Progenitor cell of endocrine pancreas (in vitro differentiated cells): ENCODE data around the gene CASQ1. TPM values are rescaled to one million over a fixed set of nuclear protein-coding genes. Genes with fewer than 3 reads are reported as not detected.

Experiments
- DNase-seq: peaks from one replicate; pipeline ENCODE4 v3.0.0; 2021; ENCODE audit warnings: low spot score; ENCODE audit not compliant: unreplicated experiment
- H3K27ac Mint-ChIP-seq: 2 replicates; pipeline ENCODE4 v1.8.0; 2021; ENCODE audit warnings: mild to moderate bottlenecking, moderate library complexity, mixed read lengths
- H3K27me3 Mint-ChIP-seq: 2 replicates; pipeline ENCODE4 v1.8.0; 2021; ENCODE audit warnings: mixed read lengths
- H3K36me3 Mint-ChIP-seq: 2 replicates; pipeline ENCODE4 v1.8.0; 2022; ENCODE audit warnings: mixed read lengths; ENCODE audit not compliant: insufficient read depth
- H3K4me1 Mint-ChIP-seq: 2 replicates; pipeline ENCODE4 v1.8.0; 2021; ENCODE audit warnings: low read depth, mixed read lengths
- H3K4me3 Mint-ChIP-seq: 2 replicates; pipeline ENCODE4 v1.8.0; 2021; ENCODE audit warnings: low read depth, mild to moderate bottlenecking, moderate library complexity, mixed read lengths
- H3K9me3 Mint-ChIP-seq: 2 replicates; pipeline ENCODE4 v1.8.0; 2021; ENCODE audit warnings: low read depth, mixed read lengths
- CTCF ChIP-seq: fragments of 200-600 bp; sonication (generic); IDR thresholded peaks from one replicate; pipeline ENCODE4 v1.5.0; 2021; ENCODE audit warnings: antibody characterized with exemption, mild to moderate bottlenecking; ENCODE audit not compliant: unreplicated experiment
- long read RNA-seq: library from polyadenylated mRNA; unstranded; transcript quantifications from one replicate; pipeline ENCODE4 v2.0.0, GENCODE V29; 2020
- total RNA-seq: library from RNA; stranded (reverse); gene quantifications from 2 replicates; pipeline ENCODE4 v1.2.1, GENCODE V29; 2021

CASQ1 gene
- total RNA-seq = not detected in 2 replicates
- long read RNA-seq = 0 reads

GRCh38 chr1:160189649-160190625 is at the start of gene CASQ1:
Gene CASQ1, plus strand, starts transcription at chr1:160190575. Its CDS starts 177 bp downstream, at chr1:160190752.
- H3K27ac Mint-ChIP-seq = no peak within 1 kb of the TSS
- H3K9me3 Mint-ChIP-seq = no peaks in the 10 kb centered on the region
- H3K4me3 Mint-ChIP-seq = no peak within 1 kb of the TSS
- no peak for TF ChIP-seq CTCF
- H3K36me3 Mint-ChIP-seq = no peaks in the 10 kb centered on the region
- no peak for DNase-seq
- peaks cover 3% of the 10 kb centered on the region for H3K27me3 Mint-ChIP-seq
- H3K4me1 Mint-ChIP-seq = no peaks in the 10 kb centered on the region

GRCh38 chr1:160143695-160144094 is 46.7 kb upstream of the CASQ1 start:
- TF ChIP-seq CTCF = no peak
- no peaks in the 10 kb centered on the region for H3K9me3 Mint-ChIP-seq
- H3K36me3 Mint-ChIP-seq = no peaks in the 10 kb centered on the region
- no peak overlapping the region for H3K27ac Mint-ChIP-seq
- no peaks in the 10 kb centered on the region for H3K4me1 Mint-ChIP-seq
- H3K4me3 Mint-ChIP-seq = no peak overlapping the region
- peaks cover 14% of the 10 kb centered on the region for H3K27me3 Mint-ChIP-seq
- no peak for DNase-seq

GRCh38 chr1:160144921-160145320 is 45.5 kb upstream of the CASQ1 start:
- Mint-ChIP-seq H3K27me3 (peaks cover 9% of the 10 kb centered on the region), H3K4me1 (no peaks in the 10 kb centered on the region), H3K9me3 (no peaks in the 10 kb centered on the region), H3K36me3 (no peaks in the 10 kb centered on the region), H3K4me3 (no peak overlapping the region), H3K27ac (peak overlapping the region; percentile 10)
- no peak for TF ChIP-seq CTCF
- DNase-seq = no peak

- Mint-ChIP-seq H3K36me3 (no peaks in the 10 kb centered on the region), H3K27me3 (peaks cover 8% of the 10 kb centered on the region), H3K4me3 (no peak overlapping the region), H3K9me3 (no peaks in the 10 kb centered on the region), H3K4me1 (no peaks in the 10 kb centered on the region), H3K27ac (no peak overlapping the region)
- no peak for DNase-seq
- TF ChIP-seq CTCF = no peak
Observed at GRCh38 chr1:160146107-160146506, 44.3 kb upstream of the CASQ1 start.

GRCh38 chr1:160148121-160148520 is 42.3 kb upstream of the CASQ1 start:
- TF ChIP-seq CTCF = no peak
- Mint-ChIP-seq H3K27me3 (no peaks in the 10 kb centered on the region), H3K27ac (no peak overlapping the region), H3K4me3 (no peak overlapping the region), H3K9me3 (no peaks in the 10 kb centered on the region), H3K36me3 (no peaks in the 10 kb centered on the region), H3K4me1 (no peaks in the 10 kb centered on the region)
- no peak for DNase-seq
